Amygdala (tissue), 56 donors: ENCODE measurements around the gene ZNF665.
"Not testable (repeated sequence)": the region's sequence is repeated elsewhere in the genome, so short reads cannot be mapped to it uniquely, and the experiment has no call there.

Experiments
- DNase-seq, 56 donors: peaks; one replicate each; lab custom pipeline; 2025; lab: John Stamatoyannopoulos, UW

ZNF665 gene

DNA sequence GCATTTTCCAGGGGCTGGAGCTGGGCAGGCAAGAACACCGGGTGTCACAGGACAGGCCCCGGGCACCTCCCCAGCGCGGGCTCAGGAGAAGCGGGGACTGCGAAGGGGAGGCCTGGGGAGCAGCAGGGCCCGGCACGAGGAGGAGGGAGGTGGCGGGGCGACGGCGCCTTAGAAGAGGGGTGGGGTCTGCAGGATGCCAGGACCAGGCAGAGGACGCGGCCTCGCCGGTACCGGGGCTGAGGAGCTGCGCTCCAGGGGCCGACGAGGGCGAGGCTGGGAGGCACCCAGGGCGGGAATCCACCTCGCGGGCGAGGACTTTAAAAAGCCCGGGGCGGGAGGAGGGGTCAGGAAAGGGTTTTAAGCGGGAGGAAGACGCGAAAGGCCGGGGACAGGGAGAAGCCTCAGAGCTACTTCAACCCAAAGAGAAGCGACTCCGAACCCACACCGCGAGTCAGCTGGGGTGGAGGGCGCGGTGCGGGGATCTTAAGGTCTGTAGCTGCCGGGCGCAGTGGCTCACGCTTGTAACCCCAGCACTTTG is 35.0 kb downstream of the ZNF665 start:
- DNase-seq, result peak in 18 of 56 donors; percentile 1 to 45 (median 12)

- peak in 5 of 56 donors; percentile 1 to 30 (median 6) for DNase-seq
These were observed 35.5 kb downstream of the ZNF665 start for GRCh38 chr19:53157626-53158025.

DNA sequence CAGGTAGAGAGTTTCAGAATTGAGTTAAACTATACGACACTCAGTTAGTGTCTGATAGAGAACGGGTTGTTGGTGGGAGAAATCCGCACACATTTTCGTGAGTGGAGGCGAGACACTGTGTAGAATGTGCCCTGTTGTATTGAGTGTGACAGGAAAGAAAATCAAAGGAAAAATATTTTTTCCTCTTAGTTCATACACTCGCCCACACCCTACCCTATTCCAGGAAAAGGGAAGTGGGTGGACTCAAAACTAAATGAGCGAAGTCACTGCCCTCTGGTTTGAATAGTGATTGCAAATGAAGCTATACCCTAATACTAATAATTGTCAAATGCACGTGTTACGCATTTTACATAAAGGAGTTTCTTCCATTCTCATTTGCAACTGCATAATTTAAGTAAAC is 36.3 kb downstream of the ZNF665 start:
- DNase-seq, result peak in 1 of 56 donors; percentile 0

GRCh38 chr19:53147645-53148044 is 45.5 kb downstream of the ZNF665 start:
- DNase-seq, result no peak

DNA sequence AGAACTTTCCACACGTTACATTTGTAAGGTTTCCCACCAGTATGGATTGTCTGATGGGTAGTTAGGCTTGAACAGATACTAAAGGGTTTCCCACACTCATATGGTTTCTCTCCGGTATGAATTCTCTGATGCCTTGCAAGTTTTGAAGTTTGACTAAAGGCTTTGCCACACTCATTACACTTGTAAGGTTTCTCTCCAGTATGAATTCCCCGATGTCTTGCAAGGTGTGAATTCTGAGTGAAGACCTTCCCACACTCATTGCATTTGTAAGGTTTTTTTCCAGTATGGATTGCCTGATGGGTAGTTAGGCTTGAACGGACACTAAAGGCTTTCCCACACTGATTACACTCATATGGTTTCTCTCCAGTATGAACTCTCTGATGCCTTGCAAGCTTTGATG is 52.8 kb downstream of the ZNF665 start:
- DNase-seq, result no peak

- no peak for DNase-seq
These were observed 56.7 kb downstream of the ZNF665 start for GRCh38 chr19:53136432-53136831.

DNA sequence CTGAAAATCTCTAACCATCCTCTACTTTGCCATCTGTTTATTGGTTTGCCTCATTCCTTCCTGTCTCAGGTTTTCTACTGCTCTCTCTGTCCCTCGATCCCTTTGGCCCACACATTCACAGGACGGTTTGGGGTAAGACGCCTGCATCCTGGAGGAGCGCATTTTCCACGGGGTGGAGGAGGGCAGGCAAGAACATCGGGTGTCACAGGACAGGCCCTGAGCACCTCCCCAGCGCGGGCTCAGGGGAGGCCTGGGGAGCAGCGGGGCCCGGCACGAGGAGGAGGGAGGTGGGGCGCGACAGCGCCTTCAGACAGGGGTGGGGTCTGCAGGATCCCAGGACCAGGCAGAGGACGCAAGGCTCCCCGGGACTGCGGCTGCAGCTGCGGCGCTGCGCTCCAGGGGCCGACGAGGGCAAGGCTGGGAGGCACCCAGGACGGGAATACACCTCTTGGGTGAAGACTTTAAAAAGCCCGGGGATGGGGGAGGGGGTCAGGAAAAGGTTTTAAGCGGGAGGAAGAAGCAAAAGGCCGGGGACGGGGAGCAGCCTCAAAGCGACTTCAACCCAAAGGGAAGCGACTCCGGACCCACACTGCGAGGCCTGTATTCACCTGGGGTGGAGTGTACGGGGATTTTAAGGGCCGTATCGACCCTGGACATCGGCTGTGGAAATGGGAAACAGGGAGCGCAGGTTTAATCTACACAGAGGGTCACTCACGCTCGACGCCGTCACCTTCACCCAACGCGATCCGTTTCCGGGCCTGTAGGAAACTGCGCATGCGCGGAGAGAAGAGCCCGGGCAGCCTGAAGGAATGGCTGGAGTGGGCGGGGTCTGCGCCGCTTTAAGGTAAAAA is 60.8 kb downstream of the ZNF665 start, which contains the start of gene ZNF415:
Gene ZNF415 (minus strand): TSS at position 770 of the 851 bp plus-strand sequence. CDS start 10,234 bp downstream, outside the sequence.
- DNase-seq, result peak in 53 of 56 donors; percentile 28 to 89 (median 67)

DNA sequence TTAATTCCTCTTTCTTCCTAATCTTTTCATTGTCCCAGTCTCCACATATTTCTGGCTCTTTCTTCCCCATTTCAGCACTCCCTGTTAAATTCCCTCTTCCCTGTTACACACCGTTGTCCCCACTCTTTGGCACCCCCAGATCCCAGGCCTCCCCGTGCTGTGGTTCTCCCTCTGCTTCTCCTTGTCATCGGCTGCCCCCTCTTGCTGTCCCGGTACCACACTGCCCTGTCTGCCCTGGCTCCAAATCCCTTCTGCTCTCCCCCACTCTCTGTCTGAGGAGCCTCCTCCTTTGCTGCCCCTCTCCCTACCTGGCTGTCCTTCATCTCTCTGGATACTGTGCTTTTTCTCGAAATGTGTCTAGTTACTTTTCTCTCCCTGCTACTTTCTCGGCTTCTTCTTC is 61.4 kb downstream of the ZNF665 start:
- peak in 21 of 56 donors; percentile 4 to 50 (median 19) for DNase-seq

DNA sequence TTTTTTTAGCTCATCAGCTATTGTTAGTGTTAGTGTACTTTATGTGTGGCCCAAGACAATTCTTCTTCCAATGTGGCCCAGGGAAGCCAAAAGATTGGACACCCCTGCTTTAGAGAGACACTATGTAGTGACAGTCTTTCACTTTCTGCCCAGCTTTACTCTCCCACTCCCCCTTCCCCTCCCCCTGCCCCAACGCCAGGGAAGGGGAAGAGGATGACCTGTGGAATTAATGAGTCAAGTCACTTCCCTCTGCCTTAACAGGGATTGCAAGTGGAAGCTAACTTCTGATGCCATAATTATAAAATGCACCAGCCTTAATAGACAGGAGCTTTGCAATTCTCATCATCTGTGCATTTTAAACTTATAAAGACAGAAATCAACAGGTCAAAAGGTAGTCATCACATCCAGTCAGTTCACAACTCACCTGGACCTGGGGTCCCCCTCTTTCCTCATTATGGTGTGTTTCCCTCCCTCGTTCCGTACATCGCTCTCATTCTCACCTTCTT is 62.0 kb downstream of the ZNF665 start:
- DNase-seq, result no peak

DNA sequence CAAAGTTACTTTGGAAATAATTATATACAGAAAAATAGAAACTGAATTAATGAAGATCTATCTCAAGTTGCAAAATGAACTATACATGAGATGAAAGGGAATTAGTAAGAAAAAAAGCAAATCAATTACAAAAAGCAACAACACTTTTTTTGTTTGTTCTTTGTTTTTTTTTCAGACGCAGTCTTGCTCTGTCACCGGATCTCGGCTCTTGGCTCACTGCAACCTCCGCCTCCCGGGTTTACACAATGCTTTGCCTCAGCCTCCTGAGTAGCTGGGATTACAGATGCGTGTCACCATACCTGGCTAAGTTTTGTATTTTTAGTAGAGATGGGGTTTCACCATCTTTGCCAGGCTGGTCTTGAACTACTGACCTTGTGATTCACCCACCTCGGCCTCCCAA is 62.7 kb downstream of the ZNF665 start:
- DNase-seq, result peak in 8 of 56 donors; percentile 2 to 34 (median 18)

- DNase-seq, result not testable (repeated sequence)
These were observed 66.2 kb downstream of the ZNF665 start for GRCh38 chr19:53126733-53127526.

DNA sequence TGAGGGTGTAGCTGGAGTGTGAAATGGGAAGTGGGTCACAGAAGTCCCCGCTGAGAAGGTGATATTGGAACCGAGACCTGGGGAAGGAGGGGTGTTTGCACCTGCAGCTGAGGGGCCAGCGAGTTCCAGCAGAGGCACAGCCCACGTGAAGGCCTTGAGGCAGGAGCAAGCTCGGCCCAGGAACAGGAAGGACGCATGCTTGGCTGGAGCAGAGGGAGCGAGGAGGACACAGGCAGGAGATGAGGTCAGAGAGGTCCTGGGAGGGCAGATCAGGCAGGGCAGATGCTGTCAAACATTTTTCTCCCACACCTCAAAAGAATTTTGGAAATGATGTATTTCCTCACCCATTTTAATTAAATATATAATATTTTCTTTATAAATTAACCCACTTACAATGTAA is 69.8 kb downstream of the ZNF665 start:
- no peak for DNase-seq
